HK-2 (cell line): ENCODE measurements around the gene HPSE2.

Experiments used
- DNase-seq: peaks from one replicate; pipeline ENCODE4 v3.0.0-alpha.2; 2018; ENCODE audit not compliant: unreplicated experiment

HPSE2 gene

DNA sequence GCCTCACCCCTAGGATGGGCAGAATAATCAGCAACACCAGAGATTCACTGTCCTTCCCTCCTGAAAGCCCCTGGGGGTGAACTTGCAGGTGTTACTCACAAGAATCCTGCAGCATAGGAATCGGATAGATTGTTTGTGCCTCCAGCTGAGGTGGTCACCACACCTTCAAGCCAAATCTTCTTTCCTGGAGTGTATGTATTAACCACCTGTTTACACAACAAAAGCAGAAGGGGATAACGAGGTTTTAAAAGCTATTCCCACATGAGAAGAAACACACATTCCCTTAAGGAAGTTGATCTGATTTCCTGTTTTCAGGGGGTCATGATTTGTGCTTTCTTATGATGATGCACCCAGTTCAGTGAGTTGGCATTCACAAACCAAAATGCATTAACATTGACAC, 615.1 kb downstream of the HPSE2 start:
- no peak for DNase-seq

DNA sequence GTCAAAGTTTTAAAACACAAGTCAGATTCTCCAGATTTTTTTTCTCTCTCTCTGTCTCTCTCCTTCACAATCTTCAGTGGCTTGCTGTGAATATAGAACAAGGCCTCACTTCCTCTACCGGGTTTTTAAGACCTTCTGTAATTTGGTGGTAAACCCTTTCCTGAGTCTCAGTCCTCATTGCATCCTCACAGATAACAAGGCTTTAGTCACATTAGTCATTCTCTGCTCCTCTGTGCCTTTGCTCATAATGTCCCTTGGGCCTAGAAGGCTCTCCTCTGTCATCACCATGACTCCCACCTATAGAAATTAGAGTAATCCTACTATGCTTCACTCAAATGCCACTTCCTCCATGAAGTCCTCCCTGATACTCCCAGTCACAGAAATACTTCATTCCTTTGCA, 616.2 kb downstream of the HPSE2 start:
- no peak for DNase-seq

DNA sequence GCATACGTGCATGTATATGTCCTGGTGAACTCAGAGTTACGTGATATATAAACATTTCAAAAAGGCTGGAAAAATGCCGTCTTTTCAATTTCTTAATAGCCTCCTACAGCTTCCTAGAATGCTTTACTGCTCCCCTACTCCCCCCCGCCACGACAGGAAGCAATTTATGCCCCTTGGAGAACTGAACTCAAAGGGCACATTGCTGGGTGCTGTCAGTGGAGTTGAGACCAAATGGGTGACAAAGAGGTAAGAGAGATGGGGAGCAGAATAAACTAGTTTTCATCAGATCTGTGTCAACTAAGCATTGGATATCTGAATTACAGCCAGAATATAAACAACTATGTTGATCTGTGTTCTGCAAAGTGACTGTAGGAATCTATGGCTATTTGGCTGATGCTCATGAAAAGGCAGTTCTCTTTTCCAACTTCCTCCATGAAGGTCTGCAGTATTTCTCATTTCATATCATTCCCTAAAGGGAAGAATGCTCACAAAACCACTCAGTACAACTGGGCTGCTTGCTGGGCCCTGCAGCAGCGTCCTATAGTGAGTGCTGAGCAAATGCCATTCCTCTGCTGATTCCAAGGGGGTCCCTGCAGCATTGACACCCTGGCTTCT, 617.6 kb downstream of the HPSE2 start:
- no peak for DNase-seq

DNA sequence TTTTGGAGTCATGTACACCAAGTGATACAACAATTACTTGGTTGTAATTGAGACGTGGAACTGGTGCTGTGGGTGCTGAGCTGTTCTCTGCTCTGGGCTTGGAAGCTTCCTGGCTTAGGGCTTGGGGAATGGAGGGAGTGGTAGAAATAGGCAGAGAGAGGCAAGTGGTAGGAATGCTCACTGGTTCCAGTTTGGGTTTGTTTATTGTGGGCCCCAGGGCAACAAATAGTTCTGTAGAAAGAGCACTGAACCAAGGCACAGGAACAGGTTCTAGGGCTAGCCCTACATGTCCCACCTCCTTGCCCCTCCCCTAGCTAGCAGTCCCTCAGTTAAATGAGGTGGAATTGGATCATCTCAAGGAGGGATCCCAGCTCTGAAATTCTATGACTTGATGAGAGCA, 622.2 kb downstream of the HPSE2 start:
- no peak for DNase-seq

DNA sequence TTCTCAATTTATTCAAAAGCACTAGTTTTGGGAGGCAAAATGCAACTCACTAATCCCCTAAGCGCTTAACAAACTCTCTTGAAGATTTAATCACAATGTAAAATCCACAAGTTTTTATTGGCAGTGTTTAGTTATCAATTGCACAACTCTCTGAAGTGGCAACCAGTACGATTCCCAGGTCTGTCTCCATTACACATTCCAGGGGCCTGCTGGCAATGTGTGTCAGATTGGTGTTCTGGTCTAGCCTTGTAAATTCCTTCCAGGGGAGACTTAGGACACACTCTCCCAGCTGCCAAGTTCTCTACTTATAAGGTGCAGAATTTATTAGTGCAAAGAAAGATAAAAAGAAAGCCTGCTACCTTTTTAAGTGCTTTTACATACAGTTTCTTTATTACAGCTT, 624.2 kb downstream of the HPSE2 start:
- DNase-seq: no peak

DNA sequence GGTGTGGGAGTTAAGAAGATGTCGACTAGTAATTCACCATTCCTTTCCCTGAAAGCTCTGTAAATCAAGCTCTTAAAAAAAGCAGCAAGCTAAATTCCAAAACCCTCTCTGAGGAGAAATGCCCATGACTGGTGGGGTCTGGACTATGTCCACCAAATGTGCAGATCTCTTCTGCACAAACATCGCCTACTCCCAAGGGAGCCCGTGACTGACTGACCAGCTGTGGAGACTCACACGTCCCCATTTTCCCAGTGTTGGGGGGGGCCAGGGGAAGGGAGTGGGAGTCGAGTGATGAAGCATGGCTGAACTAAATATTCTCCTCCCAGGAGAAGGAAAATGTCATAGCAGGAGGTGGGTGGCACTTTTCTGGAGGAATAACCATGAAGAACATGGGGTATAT, 624.8 kb downstream of the HPSE2 start:
- no peak for DNase-seq

DNA sequence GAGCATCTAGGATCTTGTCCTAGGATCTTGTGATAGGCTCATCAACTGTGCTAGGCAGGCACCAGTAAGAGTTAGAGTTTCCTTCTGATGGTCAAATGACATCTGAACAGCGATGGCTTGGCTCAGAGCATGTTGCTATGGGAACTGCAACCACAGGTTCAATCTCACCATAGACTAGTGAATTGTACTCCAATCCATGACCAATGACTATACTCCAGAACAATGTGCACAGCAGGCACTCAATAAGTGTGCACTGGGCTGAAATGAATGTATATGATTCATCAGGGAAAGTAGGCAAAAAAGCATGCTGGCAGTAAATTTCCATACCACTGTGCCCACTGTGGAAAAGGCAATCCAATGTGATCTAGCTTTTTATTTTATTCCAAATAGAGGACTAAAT, 625.4 kb downstream of the HPSE2 start:
- no peak for DNase-seq

DNA sequence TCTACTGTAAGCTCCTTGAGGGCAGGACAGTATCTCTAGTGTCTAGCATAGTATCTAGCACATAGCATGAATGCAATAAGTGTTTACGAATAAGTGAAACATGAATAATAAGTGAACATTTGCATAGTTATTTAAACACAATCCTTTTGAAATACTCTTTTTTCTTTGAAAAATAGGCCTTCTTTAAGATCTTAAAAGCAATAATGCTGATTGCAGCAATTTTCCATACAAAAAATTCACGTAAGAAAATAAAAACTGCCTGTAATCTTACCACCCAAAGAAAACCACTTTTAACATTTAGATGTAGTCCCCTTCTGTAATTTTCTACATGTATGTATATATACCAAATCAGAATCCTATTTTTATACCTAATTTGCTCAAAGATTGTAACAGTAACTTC, 626.4 kb downstream of the HPSE2 start:
- no peak for DNase-seq

DNA sequence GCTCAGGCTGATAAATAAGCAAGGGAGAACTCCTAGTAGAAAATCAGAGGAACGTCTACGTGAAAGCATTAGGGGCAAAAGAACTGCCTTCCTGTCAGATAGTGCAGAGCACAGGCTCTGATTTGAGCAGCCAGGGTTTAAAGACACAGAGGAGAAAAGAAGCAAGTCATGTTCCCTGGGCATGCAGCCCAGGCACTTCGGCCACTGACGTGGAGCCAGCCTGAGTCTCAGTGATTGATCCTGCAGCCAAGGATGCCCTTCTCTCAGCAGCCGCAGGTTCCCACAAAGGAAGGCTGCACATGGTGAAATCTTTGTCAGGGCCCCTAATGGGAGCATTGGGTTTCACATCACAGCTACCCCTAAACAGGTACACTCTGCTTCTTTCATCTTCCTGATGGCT, 627.2 kb downstream of the HPSE2 start:
- no peak for DNase-seq

DNA sequence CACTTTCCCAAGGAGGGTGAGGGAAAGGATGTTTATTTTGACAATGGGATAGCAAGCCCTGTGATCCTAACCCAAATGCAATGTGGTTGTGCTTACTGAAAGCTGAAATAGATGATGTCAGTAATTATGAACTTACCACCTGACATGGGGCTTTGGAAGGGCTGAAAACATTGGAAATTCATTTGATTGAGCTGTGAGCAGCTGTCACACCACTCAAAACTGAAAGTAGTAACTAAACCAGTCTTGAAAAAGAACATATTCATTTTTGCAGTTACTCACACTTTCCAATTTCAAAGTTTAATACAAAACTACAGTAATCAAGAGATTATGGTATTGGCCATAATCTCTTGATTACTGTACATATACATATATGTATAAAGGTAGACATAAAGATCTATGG, 633.4 kb downstream of the HPSE2 start:
- DNase-seq: no peak

DNA sequence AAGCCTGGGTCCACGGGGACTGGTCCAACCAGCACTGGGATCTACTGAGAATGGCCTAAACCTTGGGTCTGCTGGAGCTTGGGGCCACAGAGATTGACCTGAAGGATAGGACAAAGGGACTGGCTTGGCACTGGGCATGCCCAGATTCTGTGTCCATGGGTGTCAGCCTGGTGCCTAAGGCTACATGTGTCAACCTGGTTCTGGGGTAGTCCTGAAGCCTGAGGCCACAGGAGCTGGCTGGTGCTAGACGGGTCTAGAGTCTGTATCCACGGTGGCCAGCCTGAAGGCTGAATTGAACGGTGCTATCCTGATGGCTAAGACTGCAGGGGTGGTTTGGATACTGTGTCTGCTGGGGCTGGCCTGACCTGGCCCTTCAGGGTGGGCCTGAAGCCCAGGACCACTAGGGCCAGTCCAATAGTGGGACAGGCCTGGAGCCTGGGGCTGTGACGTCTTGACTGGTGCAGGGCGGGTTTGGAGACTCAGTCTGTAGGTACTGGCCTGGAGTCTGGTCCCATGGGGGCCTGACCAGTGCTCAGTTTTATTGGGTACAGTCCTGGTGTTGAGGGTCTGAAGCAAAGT, 636.5 kb downstream of the HPSE2 start:
- no peak for DNase-seq

DNA sequence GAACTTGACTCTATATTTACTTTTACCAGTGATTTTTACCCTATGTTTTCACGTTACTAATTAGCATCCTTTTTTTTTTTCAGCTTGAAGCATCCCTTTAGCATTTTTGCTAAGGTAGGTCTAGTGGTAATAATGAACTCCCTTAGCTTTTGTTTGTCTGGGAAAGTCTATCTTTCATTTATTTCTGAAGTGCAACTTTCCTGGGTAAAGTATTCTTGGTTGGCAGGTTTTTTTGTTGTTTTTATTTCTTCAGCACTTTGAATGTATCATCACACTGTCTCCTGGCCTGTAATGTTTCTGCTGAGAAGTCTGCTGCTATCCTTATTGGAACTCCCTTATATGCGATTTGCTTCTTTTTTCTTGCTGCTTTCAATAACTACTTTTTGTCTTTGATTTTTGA, 639.2 kb downstream of the HPSE2 start:
- DNase-seq: no peak

DNA sequence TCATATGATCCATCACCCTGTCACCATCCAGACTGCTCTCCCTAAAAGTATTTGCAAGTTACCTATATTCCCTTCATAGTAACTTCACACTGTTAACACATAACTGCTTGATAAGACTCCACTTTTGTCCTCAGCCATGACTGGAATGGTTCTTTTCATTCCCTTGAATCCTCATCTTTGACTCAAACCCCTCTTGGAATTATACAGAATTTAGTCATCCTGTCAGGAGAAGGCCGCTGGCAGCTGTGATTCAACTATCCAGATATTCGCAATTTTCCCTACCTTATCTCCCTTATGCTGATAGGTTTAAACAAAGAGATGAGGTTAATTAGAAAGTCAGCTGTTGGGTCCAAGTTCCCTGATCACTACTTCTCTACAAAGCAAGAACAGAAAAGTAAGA, 646.0 kb downstream of the HPSE2 start:
- DNase-seq: no peak

DNA sequence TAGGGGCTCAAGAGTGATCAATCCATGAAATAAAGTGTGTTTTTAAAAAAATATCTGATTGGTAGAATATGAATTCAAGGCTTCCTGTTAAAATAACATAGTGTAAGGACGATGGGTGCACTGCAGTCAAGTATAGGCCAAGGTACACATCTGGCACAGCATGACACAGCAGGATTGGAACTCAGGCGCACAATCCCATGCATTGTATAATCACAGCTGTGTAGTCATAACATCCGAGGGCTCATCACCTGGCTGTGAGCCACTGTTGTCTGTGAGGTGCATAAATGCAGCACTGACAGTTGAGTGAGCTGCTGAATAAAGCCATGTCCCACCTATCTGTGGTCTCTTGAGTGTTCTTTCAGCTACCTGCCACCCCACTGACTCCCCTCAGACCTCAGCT, 646.6 kb downstream of the HPSE2 start:
- no peak for DNase-seq

DNA sequence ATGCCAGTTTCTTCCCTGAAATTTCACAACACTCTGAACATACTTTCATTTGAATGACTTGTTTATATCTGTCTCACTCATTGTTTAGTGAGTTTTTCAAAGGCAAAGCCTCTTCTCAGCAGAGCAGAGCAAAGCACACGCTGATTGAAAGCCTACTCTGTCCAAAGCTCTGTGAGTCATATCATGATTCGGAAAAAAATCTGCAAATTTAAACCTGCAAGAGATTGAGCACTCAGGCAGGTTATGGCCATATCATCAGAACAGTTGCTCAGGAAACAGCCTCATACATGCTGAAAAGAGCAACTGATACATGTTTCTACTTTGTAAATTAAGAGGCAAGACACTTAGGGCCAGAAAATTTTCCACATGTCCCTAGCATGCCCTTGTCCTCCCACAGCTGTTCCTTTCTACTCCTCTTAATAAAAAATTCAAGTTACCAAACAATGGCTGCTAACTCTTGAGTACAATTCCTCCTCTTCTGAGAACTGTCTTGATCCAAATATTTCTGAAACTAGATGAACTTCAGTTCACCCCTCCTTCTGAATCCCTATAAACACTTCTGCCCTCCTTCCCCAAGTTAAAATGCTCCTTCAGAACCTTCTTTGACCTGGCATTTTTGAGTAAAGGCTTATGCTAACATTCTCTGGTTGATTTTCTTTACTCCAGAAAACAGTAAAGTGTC, 648.4 kb downstream of the HPSE2 start:
- DNase-seq: no peak

DNA sequence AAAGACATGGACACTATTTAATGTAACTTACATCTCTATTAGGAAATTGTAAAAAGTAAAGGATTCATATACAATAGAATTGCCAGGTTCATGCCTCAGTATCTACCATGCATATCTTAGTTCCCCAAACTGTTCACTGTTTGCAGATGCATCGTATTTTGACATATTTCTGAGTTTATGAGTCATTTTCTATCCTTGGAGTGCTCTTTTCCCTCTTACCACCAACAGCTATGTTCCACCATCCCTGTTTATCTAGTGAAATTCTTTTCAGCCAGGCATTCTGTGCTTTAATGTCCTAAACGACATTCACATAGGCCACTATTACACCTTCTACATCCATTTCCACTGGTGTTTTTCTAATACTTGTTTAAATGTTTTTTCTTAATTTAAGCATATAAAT, 649.6 kb downstream of the HPSE2 start:
- DNase-seq: no peak

DNA sequence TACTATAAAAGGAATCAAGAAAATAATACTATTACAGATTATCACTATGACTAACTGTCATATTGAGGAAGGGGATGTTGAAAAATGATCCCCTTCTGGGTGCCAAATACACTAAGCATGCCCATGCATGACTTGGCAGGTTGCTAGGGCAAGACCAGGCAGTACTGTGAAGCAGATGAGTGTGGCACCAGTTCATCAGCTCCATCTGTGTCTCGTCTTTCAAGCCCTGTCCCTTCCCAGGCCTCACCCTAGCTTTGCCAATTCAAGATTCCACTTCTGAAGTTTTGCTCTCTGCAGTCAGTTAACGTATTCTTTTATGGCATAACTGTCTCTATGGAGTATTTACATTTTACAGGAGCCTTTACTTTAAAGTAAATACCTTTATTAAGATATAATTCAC, 653.3 kb downstream of the HPSE2 start:
- no peak for DNase-seq

DNA sequence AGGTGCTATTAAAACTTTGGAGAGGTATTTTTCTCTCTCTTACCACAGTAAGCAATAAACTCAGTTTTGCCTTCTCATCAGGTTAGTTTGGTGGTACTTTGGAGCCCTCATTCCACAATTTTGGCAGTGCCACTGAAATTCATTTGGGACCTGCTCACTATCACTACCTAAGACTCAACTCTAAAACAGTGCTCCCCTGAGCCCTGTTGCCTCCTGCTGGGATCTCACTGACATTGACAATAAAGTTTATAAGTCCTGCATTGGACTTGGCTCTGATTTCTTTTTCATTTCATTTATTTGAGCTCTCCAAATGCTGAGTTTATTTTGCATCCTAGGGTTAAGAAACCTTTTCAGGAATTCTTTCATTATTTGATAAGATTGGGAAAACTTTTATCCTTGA, 658.1 kb downstream of the HPSE2 start:
- DNase-seq: no peak

DNA sequence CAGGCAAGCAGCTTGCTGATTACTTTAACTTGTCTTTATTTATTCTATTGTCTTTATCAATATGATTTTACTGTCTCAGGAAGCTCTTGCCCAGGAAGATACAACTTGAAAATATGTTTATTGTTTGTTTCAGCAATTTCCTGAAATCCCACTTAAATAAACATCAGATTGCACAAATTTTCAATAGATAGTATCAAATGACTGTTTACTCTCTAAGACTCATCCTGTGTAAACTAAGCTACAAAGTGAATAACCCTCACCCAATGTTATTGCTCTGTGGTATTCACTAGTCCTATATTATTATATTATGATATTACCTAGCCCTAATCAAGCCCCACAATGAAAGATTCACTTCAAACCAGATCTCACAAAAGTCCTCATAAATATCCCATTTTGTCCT, 658.5 kb downstream of the HPSE2 start:
- DNase-seq: no peak

DNA sequence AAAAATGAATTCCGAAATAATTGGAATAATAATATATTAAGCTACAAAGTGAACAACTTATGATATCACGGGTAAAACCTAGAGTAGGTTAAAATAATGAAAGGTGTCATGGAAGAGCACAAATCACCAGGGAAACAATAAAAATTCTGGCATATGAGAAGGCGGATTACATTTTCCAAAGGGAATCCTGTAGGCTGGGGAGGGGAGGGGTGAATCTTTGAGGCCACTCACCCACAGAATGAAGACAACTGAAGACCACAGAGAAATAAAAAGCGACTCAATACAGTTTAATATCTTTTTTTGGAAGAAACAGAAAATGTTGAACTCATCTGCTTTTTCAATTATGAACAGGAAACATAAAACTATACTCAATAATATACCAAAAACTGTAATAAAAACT, 659.6 kb downstream of the HPSE2 start:
- no peak for DNase-seq

DNA sequence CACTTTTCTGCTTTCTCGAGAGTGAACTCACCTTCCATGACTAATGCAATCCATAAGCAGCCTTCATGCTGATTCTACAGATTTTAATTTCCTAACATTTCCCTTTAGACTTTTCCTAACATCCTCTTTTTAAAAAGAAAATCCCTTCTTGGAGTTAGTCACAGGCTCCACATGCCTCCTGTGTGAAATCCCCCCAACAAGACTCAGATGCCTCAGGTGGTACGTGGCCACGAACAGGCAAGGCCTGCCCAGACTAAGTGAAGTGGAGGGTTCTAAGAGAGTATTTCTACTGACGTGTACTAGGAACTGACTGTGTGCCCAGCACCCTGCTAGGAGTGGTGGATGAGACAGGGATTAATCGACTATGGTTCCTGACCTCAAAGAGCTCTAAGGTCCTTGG, 663.1 kb downstream of the HPSE2 start:
- DNase-seq: no peak

DNA sequence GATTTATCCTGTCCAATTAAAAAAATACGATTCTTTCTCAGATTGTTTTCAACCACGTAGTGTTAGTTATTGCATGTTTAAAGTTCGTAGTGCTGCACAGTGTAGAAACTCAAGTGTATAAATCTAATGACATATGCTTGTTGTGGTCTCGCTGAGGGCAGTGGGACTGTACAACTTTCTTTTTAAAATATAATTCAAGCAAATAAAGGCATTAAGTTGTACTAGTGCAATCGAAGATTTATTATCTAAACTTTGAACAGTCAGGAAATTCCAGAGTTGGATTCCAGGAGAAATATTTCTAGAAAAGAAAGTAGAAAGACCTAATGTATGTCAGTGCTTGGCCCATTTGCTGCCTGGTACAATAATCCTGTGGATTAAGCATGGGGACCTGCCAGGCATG, 664.8 kb downstream of the HPSE2 start:
- no peak for DNase-seq

DNA sequence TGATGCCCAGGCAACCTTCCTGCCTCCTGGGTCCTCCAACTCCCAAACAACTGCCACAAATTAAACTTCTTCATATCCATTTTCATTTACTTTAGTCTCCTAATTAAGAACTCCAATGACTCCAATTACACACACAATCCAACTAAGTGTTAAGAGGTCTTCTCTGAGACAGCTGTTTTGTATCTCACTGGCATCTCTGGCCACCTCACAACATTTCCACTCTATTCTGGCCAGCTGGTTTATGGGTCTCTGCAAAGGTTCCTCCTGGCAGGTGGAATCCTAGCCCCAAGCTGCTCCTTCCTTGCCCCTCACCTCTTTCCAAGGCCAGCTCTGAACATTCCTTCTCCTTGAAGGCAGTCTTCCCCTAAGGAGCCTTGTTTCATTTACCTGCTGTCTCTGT, 665.8 kb downstream of the HPSE2 start:
- no peak for DNase-seq

DNA sequence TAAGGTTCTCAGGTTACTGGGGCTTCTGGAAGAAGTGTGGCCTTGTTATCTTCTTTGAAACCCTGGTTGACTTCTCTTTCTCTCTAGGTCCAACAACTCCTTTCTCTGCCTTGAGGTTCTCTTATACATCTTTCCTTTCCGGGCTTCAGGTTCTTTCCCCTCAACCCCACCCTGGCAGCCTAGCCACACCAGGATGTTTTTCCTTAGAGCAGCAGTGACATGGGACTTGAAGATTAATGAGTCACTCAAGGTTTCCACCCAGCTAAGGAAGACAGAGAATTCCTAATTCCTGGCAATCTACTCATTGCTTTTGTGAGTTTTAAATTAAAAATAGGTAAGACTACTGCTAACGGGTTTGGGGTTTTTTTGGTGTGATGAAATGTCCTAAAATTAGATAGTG, 667.1 kb downstream of the HPSE2 start:
- no peak for DNase-seq
